ENCODE results near the gene TRIM16.
"Not testable (repeated sequence)": the region's sequence is repeated elsewhere in the genome, so short reads cannot be mapped to it uniquely, and the experiment has no call there.

GRCh38 chr17:15615850-15616249 is 68.3 kb downstream of the TRIM16 start:
- TF ChIP-seq, protein P1, sequence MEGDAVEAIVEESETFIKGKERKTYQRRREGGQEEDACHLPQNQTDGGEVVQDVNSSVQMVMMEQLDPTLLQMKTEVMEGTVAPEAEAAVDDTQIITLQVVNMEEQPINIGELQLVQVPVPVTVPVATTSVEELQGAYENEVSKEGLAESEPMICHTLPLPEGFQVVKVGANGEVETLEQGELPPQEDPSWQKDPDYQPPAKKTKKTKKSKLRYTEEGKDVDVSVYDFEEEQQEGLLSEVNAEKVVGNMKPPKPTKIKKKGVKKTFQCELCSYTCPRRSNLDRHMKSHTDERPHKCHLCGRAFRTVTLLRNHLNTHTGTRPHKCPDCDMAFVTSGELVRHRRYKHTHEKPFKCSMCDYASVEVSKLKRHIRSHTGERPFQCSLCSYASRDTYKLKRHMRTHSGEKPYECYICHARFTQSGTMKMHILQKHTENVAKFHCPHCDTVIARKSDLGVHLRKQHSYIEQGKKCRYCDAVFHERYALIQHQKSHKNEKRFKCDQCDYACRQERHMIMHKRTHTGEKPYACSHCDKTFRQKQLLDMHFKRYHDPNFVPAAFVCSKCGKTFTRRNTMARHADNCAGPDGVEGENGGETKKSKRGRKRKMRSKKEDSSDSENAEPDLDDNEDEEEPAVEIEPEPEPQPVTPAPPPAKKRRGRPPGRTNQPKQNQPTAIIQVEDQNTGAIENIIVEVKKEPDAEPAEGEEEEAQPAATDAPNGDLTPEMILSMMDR (IDR thresholded peaks at IDR 0.05): not testable (repeated sequence)
- TF ChIP-seq POLR2A, POLR2AphosphoS5 (IDR thresholded peaks at IDR 0.05): not testable (repeated sequence)

All from suprapubic skin (tissue), 4 donors.